Panc1 (cell line): ENCODE data around the gene MYO1H. TPM values are rescaled to one million over a fixed set of nuclear protein-coding genes. Genes with fewer than 3 reads are reported as not detected.

Experiments used
- ATAC-seq: fragments of 200-7000 bp; cut with Tn5 transposase; 2 replicates; pipeline ENCODE4 v1.9.1; 2020; ENCODE audit warnings: mild to moderate bottlenecking, moderate library complexity
- BruUV-seq: library from RNA; stranded (reverse); fragments of 400-500 nt; replicated peaks from 2 replicates; lab custom pipeline; 2021; lab: Mats Ljungman, UMichigan
- CTCF ChIA-PET: fragments of 300-600 bp; sonication (Branson Sonifier 250); formaldehyde crosslinking; loops from one replicate; lab custom pipeline; 2022; ENCODE audit warnings: antibody characterized with exemption; lab: Charles Lee
- POLR2A ChIA-PET: fragments of 300-600 bp; sonication (Branson Sonifier 250); formaldehyde crosslinking; loops from one replicate; lab custom pipeline; 2022; ENCODE audit warnings: antibody characterized with exemption; lab: Charles Lee
- DNase-seq: peaks from one replicate; pipeline ENCODE4 v3.0.0-alpha.2; 2010; ENCODE audit warnings: low read depth, low spot score
- H3K27ac ChIP-seq: 2 replicates; pipeline ENCODE4 v1.5.1; 2011; ENCODE audit warnings: mild to moderate bottlenecking, low read length, inconsistent platforms
- H3K27me3 ChIP-seq: fragments of 200-500 bp; sonication (Bioruptor generic); 2 replicates; pipeline ENCODE4 v1.6.0; 2014; ENCODE audit warnings: low read length, inconsistent platforms; ENCODE audit not compliant: control insufficient read depth, insufficient read depth
- H3K36me3 ChIP-seq: fragments of 200-500 bp; sonication (Bioruptor generic); 2 replicates; pipeline ENCODE4 v1.5.1; 2014; ENCODE audit warnings: inconsistent platforms, mild to moderate bottlenecking, low read length, moderate library complexity; ENCODE audit not compliant: control insufficient read depth, insufficient read depth
- H3K4me1 ChIP-seq: 2 replicates; pipeline ENCODE4 v1.5.1; 2011; ENCODE audit warnings: inconsistent platforms, mild to moderate bottlenecking, low read length, moderate library complexity; ENCODE audit not compliant: control insufficient read depth, insufficient read depth
- H3K4me3 ChIP-seq, 2 experiments: 2 replicates each; pipeline ENCODE4 v1.5.1; 2011 to 2012; ENCODE audit warnings: low read depth in 2 of 2, low read length in 2 of 2, mild to moderate bottlenecking in 2 of 2, inconsistent platforms in 1 of 2, moderate library complexity in 1 of 2
- H3K9me3 ChIP-seq: fragments of 200-500 bp; sonication (Bioruptor generic); 2 replicates; pipeline ENCODE4 v1.5.1; 2014; ENCODE audit warnings: low read depth, mild to moderate bottlenecking, inconsistent platforms, low read length, moderate library complexity; ENCODE audit not compliant: control insufficient read depth, insufficient read depth
- CTCF ChIP-seq: fragments of 450-650 bp; IDR thresholded peaks from 2 replicates; pipeline ENCODE4 v1.5.1; 2017; ENCODE audit warnings: mild to moderate bottlenecking
- POLR2AphosphoS5 ChIP-seq: IDR thresholded peaks from 2 replicates; pipeline ENCODE4 v1.6.1; 2012; ENCODE audit warnings: mild to moderate bottlenecking, low read depth, low read length, moderate library complexity
- REST ChIP-seq, 2 experiments: IDR thresholded peaks; 2 replicates each; pipeline ENCODE4 v1.6.1; 2011 to 2012; ENCODE audit warnings: low read depth in 2 of 2, control low read depth in 1 of 2, low read length in 1 of 2, mild to moderate bottlenecking in 1 of 2, moderate library complexity in 1 of 2; ENCODE audit not compliant: insufficient read depth in 1 of 2
- SIN3A ChIP-seq: IDR thresholded peaks from 2 replicates; pipeline ENCODE4 v1.6.1; 2012; ENCODE audit warnings: low read depth, mild to moderate bottlenecking, low read length, moderate library complexity, borderline replicate concordance; ENCODE audit not compliant: insufficient read depth
- TCF7L2 ChIP-seq: IDR thresholded peaks from 2 replicates; pipeline ENCODE4 v1.6.1; 2011; ENCODE audit warnings: mild to moderate bottlenecking, low read depth, low read length, inconsistent platforms
- in situ Hi-C: cut with HindIII; loops from 2 replicates; pipeline ENCODE4 v1.10.0; 2016; ENCODE audit warnings: low sequenced_read_pairs, low pct_unique_long_range_greater_than_20kb
- intact Hi-C: fragments of 100-400 bp; cut with micrococcal nuclease; formaldehyde crosslinking; loops from one replicate; pipeline ENCODE4 v1.10.0; 2022; ENCODE audit not compliant: unreplicated experiment
- total RNA-seq: library from RNA; stranded (reverse); gene quantifications from one replicate; pipeline ENCODE4 v1.2.1, GENCODE V29; 2021; ENCODE audit not compliant: unreplicated experiment

Gene MYO1H
- total RNA-seq, 1 experiment from 2014 or later: not detected

- intact Hi-C loops: no loop called here
- BruUV-seq: no TSS peak
- in situ Hi-C loops: no loop called here
- DNase-seq: no peak
- peaks cover 37% of the 10 kb centered on the region for H3K4me1 ChIP-seq
- peaks cover 4% of the 10 kb centered on the region for H3K36me3 ChIP-seq
- ChIA-PET CTCF (no interaction called here), POLR2A (no interaction called here)
- no peak for TF ChIP-seq POLR2AphosphoS5
- TF ChIP-seq CTCF: no peak
- TF ChIP-seq SIN3A: no peak
- H3K4me3 ChIP-seq: no peak overlapping the region
- H3K9me3 ChIP-seq: no peaks in the 10 kb centered on the region
- peak; percentile 59 for ATAC-seq
- peak overlapping the region; percentile 87 for H3K27ac ChIP-seq
- H3K27me3 ChIP-seq: no peaks in the 10 kb centered on the region
These were observed 114.4 kb downstream of the MYO1H start for GRCh38 chr12:109461846-109462756.

- no peaks in the 10 kb centered on the region for H3K27me3 ChIP-seq
- in situ Hi-C loops (no loop called here), intact Hi-C loops (no loop called here)
- H3K4me3 ChIP-seq: peak overlapping the region; percentile 4 to 35; a peak in 3 of 4 replicates
- H3K27ac ChIP-seq: peak overlapping the region; percentile 87
- H3K9me3 ChIP-seq: no peaks in the 10 kb centered on the region
- TF ChIP-seq TCF7L2: peak; percentile 77
- no peak for TF ChIP-seq SIN3A
- peaks cover 37% of the 10 kb centered on the region for H3K4me1 ChIP-seq
- CTCF ChIA-PET: interaction anchor here (0.5 kb wide), 1 partner anchor 391 kb away, joined by 4 read pairs; no protein-coding TSS in a partner anchor
- POLR2A ChIA-PET: no interaction called here
- ATAC-seq (peak; percentile 89), DNase-seq (peak; percentile 50)
- no TSS peak for BruUV-seq
- peaks cover under 1% of the 10 kb centered on the region for H3K36me3 ChIP-seq
These were observed 115.4 kb downstream of the MYO1H start for GRCh38 chr12:109462868-109463692.

- ChIA-PET CTCF (interaction anchor here (0.5 kb wide), 1 partner anchor 390 kb away, joined by 4 read pairs; no protein-coding TSS in a partner anchor), POLR2A (no interaction called here)
- no peaks in the 10 kb centered on the region; the same call in none of the 2 replicates for H3K36me3 ChIP-seq
- no peaks in the 10 kb centered on the region for H3K9me3 ChIP-seq
- H3K4me3 ChIP-seq: peak overlapping the region in 1 of 2 experiments; percentile 35; a peak in 2 of 4 replicates
- intact Hi-C loops: no loop called here
- peak overlapping the region; percentile 87 for H3K27ac ChIP-seq
- peaks cover 37% of the 10 kb centered on the region for H3K4me1 ChIP-seq
- TF ChIP-seq REST (IDR thresholded peaks at IDR 0.05; ENCODE audit: insufficient read depth in 1 of 2, low read depth in 2 of 2, low read length in 1 of 2): no peak
- TF ChIP-seq TCF7L2: no peak
- no peak for TF ChIP-seq CTCF
- no peak for TF ChIP-seq POLR2AphosphoS5
- no TSS peak for BruUV-seq
- in situ Hi-C loops: no loop called here
- H3K27me3 ChIP-seq: no peaks in the 10 kb centered on the region
- peak; percentile 6; the same call in 1 of the 2 replicates for ATAC-seq
- DNase-seq: no peak
These were observed 116.1 kb downstream of the MYO1H start for GRCh38 chr12:109463756-109464155.
